Tibial nerve (tissue), 4 donors: ENCODE measurements around the gene LHFPL3. TPM values are rescaled to one million over a fixed set of nuclear protein-coding genes. Genes with fewer than 3 reads are reported as not detected.

Source experiments
- DNase-seq, 2 donors: peaks; one replicate each; pipeline ENCODE4 v3.0.0-alpha.2; 2019; ENCODE audit warnings: low spot score in 2 of 2
- H3K27ac ChIP-seq, 4 donors: fragments of 200-600 bp; sonication (generic) in 3 of 4; one replicate each; pipeline ENCODE4 v1.5.1; 2017 to 2019; ENCODE audit warnings: mild to moderate bottlenecking in 1 of 4
- H3K27me3 ChIP-seq, 2 donors: fragments of 200-600 bp; sonication (generic) in 1 of 2; one replicate each; pipeline versions ENCODE4 v1.5.1 to v1.6.0; 2017 to 2019
- H3K36me3 ChIP-seq, 3 donors: fragments of 200-600 bp; sonication (generic); one replicate each; pipeline ENCODE4 v1.5.1; 2018 to 2019
- H3K4me1 ChIP-seq, 4 donors: fragments of 200-600 bp; sonication (generic) in 3 of 4; one replicate each; pipeline ENCODE4 v1.5.1; 2017 to 2019
- H3K4me3 ChIP-seq, 4 donors: fragments of 200-600 bp; sonication (generic) in 3 of 4; one replicate each; pipeline ENCODE4 v1.5.1; 2017 to 2019; ENCODE audit warnings: mild to moderate bottlenecking in 1 of 4, moderate library complexity in 1 of 4
- H3K9me3 ChIP-seq, 4 donors: fragments of 200-600 bp; sonication (generic) in 3 of 4; one replicate each; pipeline ENCODE4 v1.5.1; 2017 to 2019
- CTCF ChIP-seq, 5 experiments: fragments of 200-600 bp in 3 of 5; fragments of 450-650 bp in 2 of 5; sonication (generic) in 3 of 5; IDR thresholded peaks; one replicate each; pipeline ENCODE4 v1.5.1; 2016 to 2019; ENCODE audit warnings: antibody characterized with exemption in 5 of 5, mild to moderate bottlenecking in 3 of 5, moderate library complexity in 2 of 5
- EP300 ChIP-seq, 2 donors: sonication (generic); formaldehyde crosslinking; IDR thresholded peaks; one replicate each; pipeline ENCODE4 v1.6.1; 2017; ENCODE audit warnings: antibody characterized with exemption in 2 of 2, mild to moderate bottlenecking in 1 of 2
- POLR2A ChIP-seq, 2 donors: fragments of 450-650 bp; IDR thresholded peaks; one replicate each; pipeline ENCODE4 v1.6.1; 2017; ENCODE audit warnings: antibody characterized with exemption in 2 of 2, mild to moderate bottlenecking in 2 of 2, moderate library complexity in 2 of 2
- WGBS, 2 donors: methylation state at CpG; one replicate each; pipeline ENCODE4 v1.1.5; 2018; 5-methylcytosine and 5-hydroxymethylcytosine counted together
- total RNA-seq, 4 donors: library from RNA; depleted of rRNA; stranded (reverse); fragments of >200 nt; gene quantifications; one replicate each; pipeline ENCODE4 v1.1.0, GENCODE V29; 2016

Gene LHFPL3
- total RNA-seq, 4 donors from 2014 or later = not detected

DNA sequence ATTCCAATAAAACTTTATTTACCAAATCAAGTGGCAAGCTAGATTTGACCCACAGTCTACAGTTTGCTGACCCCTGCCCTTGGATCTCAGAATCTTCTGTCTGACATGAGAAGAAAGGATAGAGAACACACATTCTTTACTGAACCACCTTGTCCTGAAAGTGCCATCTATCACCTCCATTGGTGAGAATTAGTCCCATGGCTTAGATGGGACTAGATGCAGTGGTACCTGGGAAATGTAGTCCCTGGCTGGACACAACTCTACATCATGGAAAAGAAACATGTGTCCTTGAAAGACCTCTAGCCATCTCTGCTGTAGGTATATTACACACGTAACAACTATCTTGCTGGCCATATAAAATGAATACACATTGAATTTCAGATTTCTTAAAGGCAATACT lies 336.2 kb downstream of the LHFPL3 start:
- Histone ChIP-seq H3K27me3 (no peaks in the 10 kb centered on the region), H3K27ac (no peak overlapping the region), H3K36me3 (no peaks in the 10 kb centered on the region), H3K4me1 (no peaks in the 10 kb centered on the region), H3K4me3 (no peak overlapping the region), H3K9me3 (no peaks in the 10 kb centered on the region)
- DNase-seq = no peak
- WGBS, 2 donors = 78 to 81% methylated on average over 1 of the region's 1 CpG
- TF ChIP-seq EP300 (IDR thresholded peaks at IDR 0.05) (no peak), CTCF (IDR thresholded peaks at IDR 0.05) (no peak), POLR2A (IDR thresholded peaks at IDR 0.05) (no peak)

DNA sequence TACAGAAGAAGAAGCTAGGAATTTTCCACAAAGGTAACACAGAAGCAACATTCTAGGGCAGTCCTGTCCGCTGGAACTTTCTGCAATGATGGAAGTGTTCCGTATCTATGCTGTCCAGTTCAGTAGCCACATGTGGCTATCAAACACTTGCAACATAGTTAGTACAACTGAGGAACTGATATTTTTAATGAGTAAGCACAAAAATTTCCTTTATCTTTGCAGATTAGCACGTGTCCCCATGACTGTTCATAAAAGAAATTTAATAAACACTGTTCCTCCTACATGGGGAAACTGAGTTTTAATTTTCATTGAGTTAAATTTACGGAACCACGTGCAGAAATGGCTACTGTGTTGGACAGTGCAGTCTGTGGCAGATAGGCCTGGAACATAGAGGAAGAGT lies 349.2 kb downstream of the LHFPL3 start:
- Histone ChIP-seq H3K4me3 (no peak overlapping the region), H3K36me3 (no peaks in the 10 kb centered on the region), H3K27me3 (no peaks in the 10 kb centered on the region), H3K4me1 (no peaks in the 10 kb centered on the region), H3K9me3 (no peaks in the 10 kb centered on the region), H3K27ac (no peak overlapping the region)
- WGBS, 2 donors = 80 to 84% methylated on average over 5 of the region's 5 CpGs
- DNase-seq = no peak
- no peak for TF ChIP-seq POLR2A (IDR thresholded peaks at IDR 0.05)
- no peak for TF ChIP-seq CTCF (IDR thresholded peaks at IDR 0.05)
- no peak for TF ChIP-seq EP300 (IDR thresholded peaks at IDR 0.05)

- no peaks in the 10 kb centered on the region for H3K4me1 ChIP-seq
- no peaks in the 10 kb centered on the region for H3K27me3 ChIP-seq
- no peaks in the 10 kb centered on the region for H3K9me3 ChIP-seq
- H3K27ac ChIP-seq = no peak overlapping the region
- DNase-seq = no peak
- H3K36me3 ChIP-seq = no peaks in the 10 kb centered on the region
- no peak overlapping the region for H3K4me3 ChIP-seq
- 91 to 100% methylated on average over 1 of the region's 1 CpG for WGBS, 2 donors
- no peak for TF ChIP-seq EP300 (IDR thresholded peaks at IDR 0.05)
- no peak for TF ChIP-seq CTCF (IDR thresholded peaks at IDR 0.05)
- no peak for TF ChIP-seq POLR2A (IDR thresholded peaks at IDR 0.05)
These were observed 350.7 kb downstream of the LHFPL3 start for GRCh38 chr7:104679085-104679484.

DNA sequence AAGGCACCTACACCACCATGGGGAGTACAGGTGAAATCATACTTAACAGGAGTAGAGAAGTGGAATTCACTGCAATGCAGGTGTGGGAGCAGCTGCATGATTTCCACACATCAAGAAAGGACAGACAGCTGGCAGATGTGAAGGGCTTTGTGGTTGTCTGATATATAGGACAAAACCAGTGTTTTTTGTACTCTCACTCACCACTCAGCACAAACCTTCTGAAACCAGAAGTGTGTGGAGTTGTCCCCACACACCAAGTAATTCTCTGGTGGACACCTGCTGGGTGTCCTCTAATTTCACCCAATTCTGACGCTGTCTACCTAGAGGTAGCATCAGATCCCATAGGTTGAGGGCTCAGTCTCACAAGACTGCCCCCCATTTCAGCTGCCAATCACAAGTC lies 357.9 kb downstream of the LHFPL3 start:
- Histone ChIP-seq H3K4me1 (no peaks in the 10 kb centered on the region), H3K9me3 (no peaks in the 10 kb centered on the region), H3K4me3 (no peak overlapping the region), H3K27ac (no peak overlapping the region), H3K36me3 (no peaks in the 10 kb centered on the region), H3K27me3 (no peaks in the 10 kb centered on the region)
- TF ChIP-seq CTCF (IDR thresholded peaks at IDR 0.05) = no peak
- no peak for TF ChIP-seq POLR2A (IDR thresholded peaks at IDR 0.05)
- TF ChIP-seq EP300 (IDR thresholded peaks at IDR 0.05) = no peak
- DNase-seq = no peak
- WGBS, 2 donors = 75 to 81% methylated on average over 1 of the region's 1 CpG

- H3K27me3 ChIP-seq = no peaks in the 10 kb centered on the region
- no peaks in the 10 kb centered on the region for H3K4me1 ChIP-seq
- H3K36me3 ChIP-seq = no peaks in the 10 kb centered on the region
- peaks cover 0 to 5% (median 0%) of the 10 kb centered on the region in 4 donors for H3K9me3 ChIP-seq
- TF ChIP-seq CTCF (IDR thresholded peaks at IDR 0.05) = no peak
- no peak for TF ChIP-seq POLR2A (IDR thresholded peaks at IDR 0.05)
- TF ChIP-seq EP300 (IDR thresholded peaks at IDR 0.05) = no peak
- H3K4me3 ChIP-seq = no peak overlapping the region
- no peak for DNase-seq
- 78% methylated on average over 2 of the region's 2 CpGs for WGBS, 2 donors
- no peak overlapping the region for H3K27ac ChIP-seq
These were observed 366.3 kb downstream of the LHFPL3 start for GRCh38 chr7:104694710-104695109.
